HG03469 (cell line): ENCODE data around the gene C6orf47.
"Not testable (repeated sequence)": the region's sequence is repeated elsewhere in the genome, so short reads cannot be mapped to it uniquely, and the experiment has no call there.

Experiments used
- ATAC-seq: cut with Tn5 transposase; IDR thresholded peaks from one replicate; pipeline ENCODE4 v1.9.1; 2021; ENCODE audit warnings: mild to moderate bottlenecking, moderate library complexity, moderate number of reproducible peaks; ENCODE audit not compliant: unreplicated experiment

Gene C6orf47

DNA sequence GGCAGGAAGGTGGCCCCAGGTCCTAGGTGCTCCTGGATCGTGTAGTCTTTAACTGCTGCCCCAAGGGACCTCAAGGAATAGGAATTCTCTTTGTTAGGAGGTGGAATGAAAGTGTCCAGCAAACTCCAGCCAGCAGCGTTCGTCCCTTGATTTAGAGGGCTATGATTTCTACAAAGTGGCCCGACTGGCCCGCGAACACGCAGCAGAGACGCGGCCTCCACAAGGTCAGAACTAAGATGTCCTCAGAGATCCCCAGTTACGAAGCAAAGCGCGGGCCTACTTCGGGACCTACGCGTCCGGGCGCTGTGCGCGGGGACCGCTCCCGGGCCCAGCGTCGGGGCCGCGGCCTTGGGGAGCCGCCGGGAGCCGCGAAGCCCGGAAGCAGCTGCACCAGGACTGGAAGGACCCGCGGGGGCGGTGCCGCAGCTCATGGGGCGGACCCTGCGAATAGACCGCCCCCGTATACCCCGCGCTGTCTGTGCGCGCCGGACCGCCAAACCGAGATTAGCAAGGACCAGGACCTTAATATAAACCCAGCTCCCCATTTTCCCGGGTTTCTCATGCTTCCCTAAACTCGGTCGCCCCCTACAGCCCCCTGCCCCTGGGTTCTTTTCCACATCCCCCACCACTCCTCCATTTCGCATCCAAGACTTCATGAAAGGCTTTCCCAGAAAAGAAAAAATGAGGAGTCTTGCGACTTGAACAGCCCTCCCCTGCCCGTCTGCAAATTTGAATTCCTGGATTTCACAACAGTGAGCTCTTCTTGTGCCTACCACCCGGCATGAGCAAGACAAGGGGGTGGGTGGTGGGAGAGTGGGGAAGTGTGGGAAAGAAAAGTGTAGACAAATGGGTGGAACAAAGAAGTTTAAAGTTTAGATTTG is at the start of gene C6orf47:
TSS of gene C6orf47 (minus strand) at position 398 of the 881 bp plus-strand sequence. CDS start 831 bp downstream, outside the sequence.
- ATAC-seq = no peak

GRCh38 chr6:31709157-31709556 is 48.6 kb upstream of the C6orf47 start:
- ATAC-seq = not testable (repeated sequence)

GRCh38 chr6:31708224-31708623 is 47.6 kb upstream of the C6orf47 start:
- no peak for ATAC-seq

GRCh38 chr6:31707701-31708100 is 47.1 kb upstream of the C6orf47 start:
- no peak for ATAC-seq

- ATAC-seq = no peak
Measured at GRCh38 chr6:31706599-31706998, 46.0 kb upstream of the C6orf47 start, which contains the start of gene LY6G6F. LY6G6F (plus strand) TSS chr6:31706866; CDS start chr6:31706907, 41 bp downstream.

- no peak for ATAC-seq
Measured at GRCh38 chr6:31705931-31706330, 45.4 kb upstream of the C6orf47 start.

GRCh38 chr6:31702819-31703716 is 42.5 kb upstream of the C6orf47 start, which contains the start of gene ABHD16A:
ABHD16A (minus strand) TSS chr6:31703324; CDS start chr6:31703281, 43 bp downstream.
- peak; percentile 69 for ATAC-seq

DNA sequence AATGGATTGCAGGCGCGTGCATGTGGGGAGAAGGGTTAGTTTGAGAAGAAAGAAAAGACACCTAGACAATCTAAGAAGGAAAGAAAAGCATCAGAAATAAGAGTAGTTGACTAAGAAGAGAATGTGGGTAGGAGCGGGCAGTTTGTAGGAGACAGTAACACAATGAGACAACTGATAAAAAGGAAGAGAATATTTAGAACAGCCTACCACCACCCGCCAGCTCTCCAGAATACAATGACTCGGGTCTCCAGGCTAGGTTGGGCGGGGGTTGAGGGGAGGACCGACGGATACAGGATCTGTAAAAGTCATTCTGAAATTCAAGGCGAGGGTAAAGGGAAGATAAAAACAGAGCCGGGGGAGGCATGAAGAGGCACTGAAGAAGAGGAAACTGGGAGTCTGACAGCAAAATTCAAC is 41.8 kb upstream of the C6orf47 start:
- no peak for ATAC-seq

- ATAC-seq = no peak
Measured at GRCh38 chr6:31701666-31702404, 41.3 kb upstream of the C6orf47 start.

- no peak for ATAC-seq
Measured at GRCh38 chr6:31700740-31701401, 40.3 kb upstream of the C6orf47 start.

GRCh38 chr6:31697555-31697954 is 37.0 kb upstream of the C6orf47 start:
- no peak for ATAC-seq

DNA sequence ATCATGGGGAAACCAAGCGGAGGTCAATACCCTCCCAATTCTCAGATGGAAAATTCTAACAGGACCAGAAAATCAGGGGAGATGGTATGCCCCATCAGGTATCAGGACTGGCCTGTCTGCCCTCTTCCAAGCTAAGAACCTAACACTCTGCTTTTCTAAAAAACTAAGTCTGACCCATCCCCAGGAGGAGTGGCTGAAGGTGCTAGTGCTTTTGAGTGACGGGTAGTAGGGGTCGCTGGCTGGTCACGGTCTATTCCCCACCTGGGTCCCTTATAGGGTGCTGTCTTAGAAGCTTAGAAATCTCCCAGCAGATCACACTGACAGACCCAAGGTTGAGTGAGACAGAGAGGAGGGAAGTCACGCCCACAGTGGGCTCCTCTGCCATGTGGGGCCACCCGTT is 33.0 kb upstream of the C6orf47 start:
- ATAC-seq = no peak

- ATAC-seq = no peak
Measured at GRCh38 chr6:31692886-31693285, 32.3 kb upstream of the C6orf47 start.

DNA sequence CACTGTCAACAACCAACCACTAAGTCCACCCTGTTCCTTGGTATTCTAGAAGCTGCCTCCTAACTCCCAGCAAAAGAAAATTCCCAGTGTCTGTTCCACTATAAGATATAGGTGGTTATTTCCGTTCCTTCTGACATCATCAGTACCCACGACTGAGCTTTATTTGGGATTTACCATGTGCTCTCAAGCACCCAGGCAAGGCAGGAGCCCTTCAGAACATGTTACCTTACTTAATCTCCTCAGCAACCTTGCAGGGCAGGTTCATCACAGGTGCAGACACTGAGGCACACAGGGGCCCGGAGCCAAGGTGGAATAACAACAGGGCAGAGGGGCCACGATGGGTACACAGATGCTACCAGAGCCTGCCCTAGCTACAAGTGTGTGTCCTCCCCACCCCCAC is 31.8 kb upstream of the C6orf47 start:
- no peak for ATAC-seq

DNA sequence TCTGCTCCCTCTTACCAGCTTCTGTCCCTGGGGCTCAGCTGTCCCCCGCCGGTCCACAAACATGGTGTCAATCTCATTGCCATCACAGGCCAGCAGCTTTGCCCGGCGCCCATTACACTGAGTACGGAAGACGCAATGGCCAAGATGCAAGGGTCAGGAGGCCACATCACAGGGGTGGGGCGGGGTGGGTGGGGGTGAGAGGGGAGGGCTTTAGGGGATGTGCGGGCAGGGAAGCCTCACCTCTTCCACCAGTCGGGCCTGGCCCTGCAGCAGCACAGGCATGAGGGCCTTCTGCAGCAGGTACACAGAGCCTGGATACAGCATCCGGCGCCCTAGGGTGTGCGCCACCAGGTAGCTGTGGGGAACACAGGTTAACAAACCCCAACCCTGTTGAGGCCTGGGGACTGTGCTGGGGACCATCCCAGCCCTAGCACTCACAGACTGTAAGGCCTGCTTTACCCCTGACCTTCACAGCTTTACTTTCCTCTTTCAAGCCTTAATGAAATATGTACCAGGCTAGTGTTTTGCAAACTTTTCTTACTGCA is 31.1 kb upstream of the C6orf47 start:
- no peak for ATAC-seq

DNA sequence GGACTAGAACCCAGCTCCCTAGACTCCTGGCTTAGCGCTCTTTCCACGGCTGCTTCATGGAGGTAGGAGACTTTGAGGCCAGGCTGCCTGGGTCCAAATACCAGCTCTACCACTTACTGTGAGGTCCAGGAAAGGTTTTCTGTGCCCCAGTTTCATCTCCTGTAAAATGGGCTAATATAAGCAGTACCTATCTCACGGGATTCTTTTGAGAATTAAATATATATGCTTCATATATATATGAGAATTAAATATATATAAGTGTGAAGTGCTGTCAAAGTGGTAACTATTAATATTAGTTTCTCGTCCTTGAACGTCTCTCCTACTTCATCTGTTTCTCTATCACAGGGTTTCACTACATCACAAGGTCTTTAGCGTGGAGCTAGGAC is 30.5 kb upstream of the C6orf47 start:
- ATAC-seq = no peak

- no peak for ATAC-seq
Measured at GRCh38 chr6:31690231-31691077, 29.9 kb upstream of the C6orf47 start.

- ATAC-seq = no peak
Measured at GRCh38 chr6:31689249-31690110, 28.9 kb upstream of the C6orf47 start.
